HepG2 (cell line): ENCODE measurements around the gene KANK4. TPM values are rescaled to one million over a fixed set of nuclear protein-coding genes. Genes with fewer than 3 reads are reported as not detected.

ENCODE experiments used
- ATAC-seq: fragments of 200-7000 bp; cut with Tn5 transposase; 3 replicates; pipeline ENCODE4 v1.9.1; 2020; ENCODE audit warnings: mild to moderate bottlenecking, moderate library complexity
- BruUV-seq: library from RNA; stranded (reverse); fragments of 400-500 nt; replicated peaks from 2 replicates; lab custom pipeline; 2021; lab: Mats Ljungman, UMichigan
- CTCF ChIA-PET: fragments of 300-600 bp; formaldehyde crosslinking; extraction: SDS; loops from one replicate; lab custom pipeline; 2021; ENCODE audit warnings: low total read pairs, inconsistent platforms, low intra/inter-chr PET ratio; lab: Yijun Ruan, JAX
- POLR2A ChIA-PET: fragments of 350-600 bp; sonication (Branson Sonifier 250); formaldehyde crosslinking; loops from one replicate; lab custom pipeline; 2020; ENCODE audit warnings: antibody characterized with exemption, inconsistent platforms; lab: Yijun Ruan, JAX
- DNase-seq: peaks from one replicate; pipeline ENCODE4 v3.0.0-alpha.2; 2015; ENCODE audit warnings: low spot score
- FAIRE-seq: peaks from 3 replicates; lab custom pipeline; 2011; peaks lifted over from hg19 to GRCh38; lab: Jason Lieb, UNC
- H2AFZ ChIP-seq: one replicate; pipeline ENCODE4 v1.6.1; 2011; ENCODE audit warnings: low read length, inconsistent platforms
- H3K27ac ChIP-seq: fragments of 300-600 bp; 3 replicates; pipeline ENCODE4 v1.8.0; 2011; ENCODE audit warnings: mixed run types, mild to moderate bottlenecking, mixed read lengths, low read length, inconsistent platforms; ENCODE audit not compliant: insufficient read depth; ENCODE audit errors: extremely low read length
- H3K27me3 ChIP-seq, 2 experiments: fragments of 200-600 bp in 1 of 2; 2 replicates in 1 of 2; 3 replicates in 1 of 2; pipeline versions ENCODE4 v1.6.0 to v1.8.0; 2011; ENCODE audit warnings: low read length in 2 of 2, mild to moderate bottlenecking in 2 of 2, moderate library complexity in 2 of 2, inconsistent platforms in 1 of 2; ENCODE audit not compliant: insufficient read depth in 2 of 2, control insufficient read depth in 1 of 2
- H3K36me3 ChIP-seq, 2 experiments: fragments of 200-600 bp in 1 of 2; replicated peaks in 1 of 2; 2 replicates in 1 of 2; 3 replicates in 1 of 2; pipeline versions ENCODE4 v1.5.1 to v1.8.0; 2011; ENCODE audit warnings: low read length in 2 of 2, inconsistent platforms in 1 of 2; ENCODE audit not compliant: insufficient read depth in 2 of 2, control insufficient read depth in 1 of 2
- H3K4me1 ChIP-seq: 2 replicates; pipeline ENCODE4 v1.5.1; 2012; ENCODE audit warnings: low read length, inconsistent platforms; ENCODE audit not compliant: insufficient read depth
- H3K4me2 ChIP-seq: 2 replicates; pipeline ENCODE4 v1.6.0; 2011; ENCODE audit warnings: low read depth, low read length, inconsistent platforms
- H3K4me3 ChIP-seq, 3 experiments: fragments of 200-600 bp in 1 of 3; sonication (generic), shearing (Covaris generic) in 1 of 3; replicated peaks in 1 of 3; 2 replicates each; pipeline ENCODE4 v1.5.1; 2011 to 2016; ENCODE audit warnings: low read length in 3 of 3, inconsistent platforms in 2 of 3, low read depth in 2 of 3, mild to moderate bottlenecking in 2 of 3, control low read depth in 1 of 3, mixed read lengths in 1 of 3; ENCODE audit not compliant: insufficient read depth in 1 of 3
- H3K79me2 ChIP-seq: one replicate; pipeline ENCODE4 v1.6.1; 2011; ENCODE audit warnings: low read length, inconsistent platforms; ENCODE audit not compliant: insufficient read depth
- H3K9ac ChIP-seq: 2 replicates; pipeline ENCODE4 v1.6.0; 2011; ENCODE audit warnings: mild to moderate bottlenecking, low read depth, low read length, inconsistent platforms; ENCODE audit not compliant: insufficient read depth
- H3K9me3 ChIP-seq: 2 replicates; pipeline ENCODE4 v1.5.1; 2012; ENCODE audit warnings: mild to moderate bottlenecking, low read length
- H4K20me1 ChIP-seq: 2 replicates; pipeline ENCODE4 v1.6.0; 2011; ENCODE audit warnings: inconsistent platforms, mild to moderate bottlenecking, low read length, moderate library complexity; ENCODE audit not compliant: insufficient read depth
- PBX2 ChIP-seq: IDR thresholded peaks from 2 replicates; pipeline ENCODE4 v1.6.1; 2016; ENCODE audit warnings: control low read depth
- POGK ChIP-seq: sonication (generic); formaldehyde crosslinking; conservative IDR thresholded peaks from 2 replicates; pipeline ENCODE4 v1.8.0; 2022; ENCODE audit warnings: mild to moderate bottlenecking, moderate library complexity, missing genetic modification reagents
- RELA ChIP-seq: sonication (generic); formaldehyde crosslinking; IDR thresholded peaks from 2 replicates; pipeline ENCODE4 v1.4.0; 2020; ENCODE audit warnings: missing genetic modification reagents
- ZBTB46 ChIP-seq: sonication (generic); formaldehyde crosslinking; IDR thresholded peaks from 2 replicates; pipeline ENCODE4 v1.4.0; 2020; ENCODE audit warnings: mild to moderate bottlenecking, missing genetic modification reagents, borderline replicate concordance
- ZFAT ChIP-seq: sonication (generic); formaldehyde crosslinking; conservative IDR thresholded peaks from 2 replicates; pipeline ENCODE4 v1.8.1; 2023; ENCODE audit warnings: missing genetic modification reagents, inconsistent platforms
- ZNF142 ChIP-seq: sonication (generic); formaldehyde crosslinking; IDR thresholded peaks from 2 replicates; pipeline ENCODE4 v1.4.0; 2020; ENCODE audit warnings: missing genetic modification reagents
- ZNF326 ChIP-seq: sonication (generic); formaldehyde crosslinking; IDR thresholded peaks from 2 replicates; pipeline ENCODE4 v1.4.0; 2020; ENCODE audit warnings: missing genetic modification reagents, borderline replicate concordance
- ZNF382 ChIP-seq: sonication (generic); formaldehyde crosslinking; IDR thresholded peaks from 2 replicates; pipeline ENCODE4 v1.5.0; 2020; ENCODE audit warnings: missing genetic modification reagents, mild to moderate bottlenecking, borderline replicate concordance
- ZNF552 ChIP-seq: sonication (generic); formaldehyde crosslinking; IDR thresholded peaks from 2 replicates; pipeline ENCODE4 v1.9.0; 2022; ENCODE audit warnings: missing genetic modification reagents, mild to moderate bottlenecking, borderline replicate concordance
- ZNF616 ChIP-seq: sonication (generic); formaldehyde crosslinking; IDR thresholded peaks from 2 replicates; pipeline ENCODE4 v1.5.0; 2020; ENCODE audit warnings: low read depth, mild to moderate bottlenecking, missing genetic modification reagents
- WGBS: methylation state at CpG from one replicate; pipeline ENCODE4 v1.1.6; 2017; ENCODE audit warnings: low lambda C conversion rate; 5-methylcytosine and 5-hydroxymethylcytosine counted together
- in situ Hi-C: cut with HindIII; loops from 2 replicates; pipeline ENCODE4 v1.10.0; 2017; ENCODE audit warnings: low pct_unique_long_range_greater_than_20kb; ENCODE audit not compliant: extremely low pct_ligation_motif_present
- intact Hi-C: fragments of 100-400 bp; cut with micrococcal nuclease; formaldehyde crosslinking; loops from one replicate; pipeline ENCODE4 v1.10.0; 2022; ENCODE audit not compliant: unreplicated experiment
- polyA plus RNA-seq, 8 experiments: library from polyadenylated mRNA; depleted of rRNA in 3 of 8; stranded (reverse) in 7 of 8; unstranded in 1 of 8; fragments of >200 nt; fragmentation: Illumina TruSeq in 4 of 8; extraction: Trizol in 4 of 8; gene quantifications; 2 replicates each; pipeline versions ENCODE4 v1.2.1 to v1.2.3, GENCODE V29; 2011 to 2016; ENCODE audit warnings: low read depth in 4 of 8, missing spikeins in 1 of 8, mixed read lengths in 1 of 8; ENCODE audit not compliant: insufficient read depth in 1 of 8
- total RNA-seq, 5 experiments: library from RNA; depleted of rRNA; stranded (reverse); fragments of >200 nt; fragmentation: Illumina TruSeq; extraction: Trizol; gene quantifications; 2 replicates each; pipeline ENCODE4 v1.2.3, GENCODE V29; 2016; ENCODE audit warnings: low read depth in 1 of 5

Gene KANK4
- total and polyA plus RNA-seq, 2 of the 13 experiments (the other 11 are each of a cell fraction or from before 2014, with no cell fraction given) = 16.1 to 25.7 TPM

- H2AFZ ChIP-seq = no peak overlapping the region
- intact Hi-C loops (no loop called here), in situ Hi-C loops (no loop called here)
- H3K4me3 ChIP-seq = no peak overlapping the region
- 96% methylated on average over 12 of the region's 19 CpGs for WGBS
- no peaks in the 10 kb centered on the region for H3K4me1 ChIP-seq
- FAIRE-seq (no peak), ATAC-seq (no peak), DNase-seq (no peak)
- H3K4me2 ChIP-seq = no peak overlapping the region
- no peak overlapping the region for H3K9ac ChIP-seq
- no TSS peak for BruUV-seq
- no peaks in the 10 kb centered on the region for H4K20me1 ChIP-seq
- H3K9me3 ChIP-seq = no peaks in the 10 kb centered on the region
- ChIA-PET CTCF (no interaction called here), POLR2A (interaction anchor here (0.6 kb wide), 1 partner anchor 80 kb away, joined by 3 read pairs; no protein-coding TSS in a partner anchor)
- no peaks in the 10 kb centered on the region; a peak in 1 of 5 replicates for H3K27me3 ChIP-seq
- no peak overlapping the region for H3K27ac ChIP-seq
- peaks cover 13 to 54% of the 10 kb centered on the region in 2 experiments for H3K36me3 ChIP-seq
- H3K79me2 ChIP-seq = no peaks in the 10 kb centered on the region
- TF ChIP-seq RELA (CRISPR knock-in tag) = no peak
- TF ChIP-seq ZNF142 (CRISPR knock-in tag) = no peak
- TF ChIP-seq ZFAT (CRISPR knock-in tag) = no peak
- no peak for TF ChIP-seq ZNF382 (CRISPR knock-in tag)
- TF ChIP-seq ZNF552 (CRISPR knock-in tag) = no peak
- TF ChIP-seq POGK (CRISPR knock-in tag) = no peak
- TF ChIP-seq ZBTB46 (CRISPR knock-in tag) = no peak
- TF ChIP-seq ZNF326 (CRISPR knock-in tag) = no peak
- TF ChIP-seq ZNF616 = no peak
- TF ChIP-seq PBX2 (CRISPR knock-in tag) = no peak
These were observed 56.0 kb downstream of the KANK4 start for GRCh38 chr1:62263006-62263813.
